ENCODE measurements around the gene ACSL6. TPM values are rescaled to one million over a fixed set of nuclear protein-coding genes. Genes with fewer than 3 reads are reported as not detected.

Gene ACSL6
- total RNA-seq, 1 donor, result not detected

DNA sequence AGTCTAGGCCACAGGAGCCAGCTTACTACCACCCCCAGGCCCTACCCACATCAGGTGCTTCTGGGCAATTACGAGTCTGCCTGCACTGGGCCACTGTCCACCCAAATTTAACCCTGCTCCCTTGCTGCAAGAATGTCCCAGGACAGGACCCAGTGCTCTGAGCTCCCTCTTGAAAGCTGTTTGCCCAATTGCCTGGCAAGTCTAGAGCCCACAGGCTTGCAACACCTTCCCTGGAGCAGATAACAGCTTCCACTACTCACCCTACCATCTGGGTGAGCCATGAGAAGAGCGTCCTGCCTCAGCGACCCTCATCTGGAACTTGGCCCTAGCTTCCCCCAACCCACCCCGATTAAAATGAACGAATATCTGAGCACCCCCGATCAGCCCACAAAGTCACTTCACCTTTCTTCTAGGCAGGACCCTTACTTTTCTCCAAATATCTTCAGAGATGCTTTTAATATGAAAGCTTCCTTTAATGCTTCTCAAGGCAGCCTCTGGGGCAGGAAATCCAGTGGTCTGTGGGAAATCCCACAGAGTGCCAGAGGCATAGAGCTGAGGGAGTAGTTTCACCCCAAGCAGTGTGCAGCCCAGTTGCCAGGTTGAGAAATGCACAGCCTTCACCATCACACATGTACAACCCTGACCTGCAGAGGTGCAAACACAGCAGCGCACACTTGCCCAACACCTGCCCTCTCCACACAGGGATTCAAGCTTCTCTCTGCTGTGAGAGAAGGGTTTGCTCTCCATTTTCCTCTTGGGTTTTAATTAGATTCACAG lies 10.6 kb downstream of the ACSL6 start:
- TF ChIP-seq, protein P1, sequence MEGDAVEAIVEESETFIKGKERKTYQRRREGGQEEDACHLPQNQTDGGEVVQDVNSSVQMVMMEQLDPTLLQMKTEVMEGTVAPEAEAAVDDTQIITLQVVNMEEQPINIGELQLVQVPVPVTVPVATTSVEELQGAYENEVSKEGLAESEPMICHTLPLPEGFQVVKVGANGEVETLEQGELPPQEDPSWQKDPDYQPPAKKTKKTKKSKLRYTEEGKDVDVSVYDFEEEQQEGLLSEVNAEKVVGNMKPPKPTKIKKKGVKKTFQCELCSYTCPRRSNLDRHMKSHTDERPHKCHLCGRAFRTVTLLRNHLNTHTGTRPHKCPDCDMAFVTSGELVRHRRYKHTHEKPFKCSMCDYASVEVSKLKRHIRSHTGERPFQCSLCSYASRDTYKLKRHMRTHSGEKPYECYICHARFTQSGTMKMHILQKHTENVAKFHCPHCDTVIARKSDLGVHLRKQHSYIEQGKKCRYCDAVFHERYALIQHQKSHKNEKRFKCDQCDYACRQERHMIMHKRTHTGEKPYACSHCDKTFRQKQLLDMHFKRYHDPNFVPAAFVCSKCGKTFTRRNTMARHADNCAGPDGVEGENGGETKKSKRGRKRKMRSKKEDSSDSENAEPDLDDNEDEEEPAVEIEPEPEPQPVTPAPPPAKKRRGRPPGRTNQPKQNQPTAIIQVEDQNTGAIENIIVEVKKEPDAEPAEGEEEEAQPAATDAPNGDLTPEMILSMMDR (IDR thresholded peaks at IDR 0.05; ENCODE audit: insufficient read depth, low read length), result no peak
- no peak for DNase-seq (ENCODE audit: low read depth)
- no peak overlapping the region for H3K4me3 ChIP-seq (ENCODE audit: low read depth, low read length)

DNA sequence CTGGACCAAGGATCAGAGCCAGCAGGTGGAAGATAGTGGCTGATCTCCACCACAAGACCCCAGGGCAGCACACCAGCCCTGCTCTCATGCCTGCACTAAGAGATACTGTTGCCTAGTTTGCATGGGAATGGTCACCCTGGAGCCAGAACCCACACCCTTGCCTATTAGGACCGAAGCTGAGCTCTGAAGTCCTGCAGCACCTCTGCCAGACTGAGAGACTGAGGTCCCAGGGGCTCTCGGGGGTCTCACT lies 11.3 kb downstream of the ACSL6 start:
- DNase-seq (ENCODE audit: low read depth), result no peak
- TF ChIP-seq, protein P1 (IDR thresholded peaks at IDR 0.05; ENCODE audit: insufficient read depth, low read length), result no peak
- H3K4me3 ChIP-seq (ENCODE audit: low read depth, low read length), result no peak overlapping the region

DNA sequence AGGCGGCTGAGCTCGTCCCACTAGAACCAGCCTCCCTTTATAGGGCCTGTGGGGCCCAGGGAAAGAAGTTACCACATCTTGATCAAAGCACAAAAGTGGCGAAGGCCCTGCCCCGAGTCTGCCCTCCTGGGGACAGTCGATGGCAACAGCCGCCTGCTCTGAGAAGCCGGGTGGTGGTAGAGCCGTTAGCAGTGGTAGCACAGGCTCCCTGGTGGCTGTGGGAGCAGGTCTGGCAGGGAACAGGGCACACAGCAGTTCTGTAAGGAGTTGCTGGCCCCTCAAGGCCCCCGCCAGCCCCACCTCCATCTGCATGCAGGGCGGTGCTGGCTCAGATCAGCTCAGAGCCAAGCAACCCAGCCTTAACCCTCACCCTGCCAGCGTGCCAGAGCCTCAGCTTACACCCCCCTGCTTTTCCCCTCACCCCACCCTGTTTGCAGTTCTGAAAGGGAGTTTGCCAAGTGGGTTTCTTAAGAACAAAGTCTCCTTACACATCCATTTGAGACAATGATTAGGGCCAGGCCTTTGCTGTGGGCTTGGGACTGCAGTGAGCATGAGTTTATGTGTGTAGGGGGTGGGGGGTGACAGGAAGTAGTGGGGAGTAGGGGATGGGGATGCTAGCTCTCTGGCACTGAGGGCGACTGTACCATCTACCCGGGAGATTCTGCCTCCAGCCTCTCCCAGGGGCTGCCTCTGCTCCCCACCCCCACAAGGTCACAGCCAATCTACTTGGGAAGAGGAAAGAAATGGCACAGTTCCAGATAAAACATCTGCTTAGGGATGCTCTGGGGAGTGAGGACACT lies 11.8 kb downstream of the ACSL6 start:
- DNase-seq (ENCODE audit: low read depth), result no peak
- H3K4me3 ChIP-seq (ENCODE audit: low read depth, low read length), result no peak overlapping the region
- TF ChIP-seq, protein P1 (IDR thresholded peaks at IDR 0.05; ENCODE audit: insufficient read depth, low read length), result no peak

GRCh38 chr5:131999041-131999440 lies 12.4 kb downstream of the ACSL6 start:
- no peak for DNase-seq (ENCODE audit: low read depth)
- no peak overlapping the region for H3K4me3 ChIP-seq (ENCODE audit: low read depth, low read length)
- TF ChIP-seq, protein P1 (IDR thresholded peaks at IDR 0.05; ENCODE audit: insufficient read depth, low read length), result no peak

DNA sequence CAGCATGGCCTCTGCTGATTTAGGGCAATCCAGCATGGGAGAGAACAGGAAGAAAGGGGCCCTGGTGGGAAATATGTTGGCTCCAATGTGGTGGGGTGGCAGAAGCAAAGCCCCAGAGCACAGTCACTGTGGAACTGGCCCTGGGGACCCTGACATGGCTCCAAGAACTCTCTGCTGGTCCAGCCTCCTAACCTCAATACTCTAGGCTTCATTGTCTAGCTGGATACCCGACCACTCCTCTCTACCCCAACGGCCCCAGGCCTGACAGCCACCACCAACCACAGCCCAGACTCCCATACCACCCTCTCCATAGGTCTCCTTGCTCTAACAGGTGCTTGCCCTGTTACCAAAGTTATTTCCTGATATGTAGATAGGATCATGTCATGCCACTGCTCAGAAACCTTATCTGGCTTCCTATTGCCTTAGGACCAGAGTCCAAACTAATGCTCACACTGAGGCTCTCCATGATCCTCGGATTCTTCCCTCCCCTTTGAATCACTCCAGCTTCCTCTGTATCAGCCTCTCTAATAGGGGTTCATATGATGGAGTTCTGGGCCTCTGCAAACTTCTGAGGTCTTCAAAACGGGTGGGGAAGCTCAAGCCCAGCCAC lies 12.9 kb downstream of the ACSL6 start:
- no peak for DNase-seq (ENCODE audit: low read depth)
- TF ChIP-seq, protein P1 (IDR thresholded peaks at IDR 0.05; ENCODE audit: insufficient read depth, low read length), result no peak
- H3K4me3 ChIP-seq (ENCODE audit: low read depth, low read length), result no peak overlapping the region

- DNase-seq (ENCODE audit: low read depth), result no peak
- H3K4me3 ChIP-seq (ENCODE audit: low read depth, low read length), result no peak overlapping the region
- TF ChIP-seq, protein P1 (IDR thresholded peaks at IDR 0.05; ENCODE audit: insufficient read depth, low read length), result no peak
Measured at GRCh38 chr5:131997727-131998117, 13.7 kb downstream of the ACSL6 start.

Measured in fibroblast of the aortic adventitia (primary cell).